GM21528 (cell line): ENCODE results near the gene WDFY1.

Experiments
- ATAC-seq: cut with Tn5 transposase; IDR thresholded peaks from one replicate; pipeline ENCODE4 v1.9.1; 2021; ENCODE audit warnings: mild to moderate bottlenecking, moderate library complexity; ENCODE audit not compliant: unreplicated experiment, low FRiP score

Gene WDFY1

GRCh38 chr2:223930103-223930976 lies 14.8 kb downstream of the WDFY1 start:
- ATAC-seq = no peak

GRCh38 chr2:223929571-223930102 lies 15.5 kb downstream of the WDFY1 start:
- no peak for ATAC-seq

GRCh38 chr2:223928113-223929006 lies 16.8 kb downstream of the WDFY1 start:
- ATAC-seq = no peak

GRCh38 chr2:223925106-223925505 lies 20.0 kb downstream of the WDFY1 start:
- ATAC-seq = no peak

DNA sequence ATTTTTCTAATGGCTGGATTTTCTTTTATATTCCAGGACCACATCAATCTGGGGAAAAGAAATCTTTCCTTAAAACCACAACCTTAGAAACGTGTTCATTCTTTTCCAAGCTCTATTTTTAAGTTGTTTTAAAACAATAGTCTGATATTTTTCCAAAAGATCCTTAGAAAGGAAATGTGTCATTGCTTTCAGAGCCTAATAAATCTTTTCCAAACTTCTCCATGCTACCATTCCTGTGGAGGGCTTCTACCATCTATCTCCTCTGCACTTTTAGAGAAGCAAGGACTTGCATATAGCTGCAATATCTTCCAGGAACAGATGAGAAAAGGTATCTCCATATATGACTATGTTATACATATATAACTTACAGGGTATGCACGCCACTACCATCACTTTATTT lies 21.2 kb downstream of the WDFY1 start:
- no peak for ATAC-seq

- ATAC-seq = no peak
Measured at GRCh38 chr2:223922308-223922707, 22.8 kb downstream of the WDFY1 start.

DNA sequence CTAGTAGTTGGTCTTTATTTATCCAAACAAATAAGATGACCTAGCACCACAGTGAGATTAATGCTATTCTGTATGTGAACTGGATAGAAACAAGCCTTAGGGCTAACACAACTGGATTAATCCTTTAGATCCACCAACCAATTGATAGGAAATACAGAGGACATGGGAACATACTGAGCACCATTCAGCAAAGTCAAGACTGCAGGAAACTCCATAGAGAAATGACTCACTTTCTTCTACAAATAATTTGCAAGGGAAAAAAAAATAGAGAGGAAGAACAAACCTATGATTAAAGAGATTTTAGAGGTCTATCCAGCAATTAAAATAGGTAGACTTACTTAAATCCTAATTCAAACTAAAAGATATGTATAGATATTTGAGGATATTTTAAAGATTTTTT lies 23.9 kb downstream of the WDFY1 start:
- ATAC-seq = no peak

DNA sequence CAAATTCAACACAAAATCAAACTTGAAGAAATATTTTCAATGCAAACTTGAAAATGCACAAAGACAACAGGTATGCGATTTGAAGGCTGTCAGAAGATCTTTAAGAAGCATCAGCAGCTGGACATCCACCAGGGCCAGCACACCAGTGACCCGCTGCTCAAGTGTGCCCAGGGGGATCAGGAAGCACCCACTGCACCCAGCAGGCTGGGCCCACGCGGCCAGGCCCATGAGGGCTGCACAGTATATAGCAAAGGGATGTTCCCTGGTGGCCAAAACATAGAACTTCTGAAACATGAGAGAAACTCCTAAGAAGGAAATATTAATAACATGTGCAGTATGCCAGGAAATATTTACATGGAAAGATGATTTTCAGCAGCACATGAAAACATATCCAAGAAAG lies 25.0 kb downstream of the WDFY1 start:
- ATAC-seq = no peak

DNA sequence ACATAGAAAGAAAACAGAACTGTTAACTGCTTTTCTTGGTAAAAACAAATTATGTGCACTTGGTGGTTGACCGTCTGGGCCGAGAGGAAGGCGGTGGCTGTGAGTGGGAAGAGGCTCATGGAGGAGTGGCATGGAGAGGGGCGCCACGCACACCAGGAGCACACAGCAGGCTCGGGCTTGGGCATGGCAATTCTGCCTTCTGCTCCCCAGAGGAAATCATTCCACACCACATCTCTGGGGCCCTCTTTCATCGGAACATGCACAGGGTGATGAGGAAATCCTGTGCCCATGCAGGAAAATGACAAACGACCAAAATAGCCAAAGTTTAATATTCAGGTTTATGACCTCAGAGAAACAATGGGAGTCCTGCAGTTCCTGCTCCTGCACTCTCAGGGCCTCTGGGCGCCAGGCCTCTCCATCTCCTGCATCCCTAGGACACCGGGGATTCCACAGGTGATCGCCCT lies 26.4 kb downstream of the WDFY1 start:
- ATAC-seq = no peak

DNA sequence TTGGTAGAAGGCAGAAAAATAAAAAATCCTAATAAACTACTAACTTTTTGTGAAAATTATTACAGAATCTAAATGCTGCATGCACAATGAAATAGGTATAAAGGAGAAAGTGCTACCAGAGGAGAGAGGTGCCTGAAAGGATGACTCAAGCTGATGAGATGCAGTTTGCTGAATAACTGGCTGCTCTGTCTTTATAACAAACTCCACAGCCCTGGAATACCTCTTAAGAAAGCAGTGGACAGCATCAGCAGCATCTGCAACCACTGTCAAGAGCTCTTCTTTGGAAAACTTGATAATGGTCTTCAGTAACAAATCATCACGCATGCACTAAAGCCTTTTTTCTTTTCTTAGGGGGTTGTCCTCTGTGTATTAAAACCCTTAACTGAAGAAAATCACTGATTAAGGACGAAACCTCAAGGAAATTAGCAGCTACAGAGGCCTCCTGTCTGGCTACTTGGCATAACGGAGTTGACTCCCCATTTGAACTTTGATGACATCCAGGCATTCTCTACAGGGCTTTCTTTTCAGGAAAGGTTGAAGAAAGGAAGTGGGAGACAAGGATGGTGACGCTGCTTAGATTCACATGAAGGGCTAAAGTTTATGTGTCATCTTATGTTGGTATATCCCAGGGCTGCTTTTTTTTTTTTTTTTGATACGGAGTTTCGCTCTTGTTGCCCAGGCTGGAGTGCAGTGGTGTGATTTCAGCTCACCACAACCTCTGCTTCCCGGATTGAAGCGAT lies 28.8 kb downstream of the WDFY1 start:
- no peak for ATAC-seq

DNA sequence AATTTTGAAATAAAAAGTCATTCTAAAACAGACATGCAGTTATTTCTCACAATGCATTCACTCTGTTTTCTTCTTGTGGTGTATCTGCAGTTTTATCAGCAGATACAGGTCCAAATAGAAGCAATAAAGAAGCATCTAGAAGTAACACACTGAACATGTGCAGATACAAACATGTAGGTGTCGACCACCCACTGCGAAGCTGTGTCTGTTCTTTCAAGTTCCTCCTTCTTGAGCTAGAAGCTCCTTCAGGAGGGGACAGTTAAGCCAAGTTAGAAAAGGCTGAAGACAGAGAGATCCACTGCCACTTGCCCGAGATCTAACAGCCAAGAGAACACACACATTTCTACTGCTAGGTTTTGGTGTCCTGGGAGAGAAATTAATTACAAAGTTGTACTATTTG lies 30.1 kb downstream of the WDFY1 start:
- ATAC-seq = no peak

DNA sequence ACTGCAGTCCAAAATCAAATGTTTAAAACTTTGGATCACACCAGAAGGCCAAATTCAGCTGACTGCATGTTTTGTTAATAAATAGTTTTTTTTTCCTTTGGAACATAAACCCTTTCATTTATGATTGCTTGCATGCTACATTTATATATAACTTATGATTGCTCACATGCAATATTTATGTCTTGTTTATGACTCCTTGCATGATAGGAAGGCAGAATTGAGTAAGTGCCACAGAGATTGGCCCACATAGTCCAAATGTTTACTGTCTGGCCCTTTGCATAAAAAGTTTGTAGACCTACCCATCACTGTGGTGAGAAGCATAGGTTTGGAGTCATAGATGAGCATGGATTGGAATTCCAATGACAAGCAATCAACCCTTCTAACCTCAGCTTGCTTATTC lies 30.8 kb downstream of the WDFY1 start:
- no peak for ATAC-seq

DNA sequence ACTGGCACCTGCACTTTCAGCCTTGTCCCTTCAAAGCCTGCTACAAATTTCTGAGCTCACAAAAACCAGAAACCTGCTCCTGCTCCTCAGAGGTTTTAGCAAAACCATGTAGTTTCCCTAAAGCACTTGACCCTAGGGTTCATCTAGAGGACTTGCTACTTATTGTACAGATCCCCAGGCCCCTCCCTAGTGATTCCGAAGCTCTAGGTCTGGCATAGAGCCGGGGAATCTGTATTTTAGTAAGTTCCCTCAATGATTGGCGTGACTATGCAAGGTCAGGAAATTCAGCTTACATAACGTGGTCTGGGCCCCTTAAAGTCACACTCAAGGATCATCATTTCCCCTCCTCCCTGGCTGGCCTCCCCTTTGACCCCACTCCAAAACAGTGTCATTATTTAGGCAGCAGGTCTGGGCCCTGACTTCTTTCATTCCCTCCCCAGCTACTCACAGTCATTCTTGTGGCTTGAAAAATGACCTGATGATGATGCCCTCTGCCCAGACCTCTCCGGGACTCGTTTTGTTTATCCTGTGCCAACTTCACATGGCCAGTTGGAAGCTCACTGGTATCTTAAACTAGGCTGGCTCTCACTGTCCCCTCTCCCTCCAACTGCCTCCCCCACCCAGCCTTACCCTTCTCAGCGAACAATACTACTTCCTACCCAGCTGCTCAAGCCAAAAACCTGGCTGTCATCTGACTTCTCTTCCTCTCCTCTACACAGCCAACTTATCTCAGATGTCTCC lies 36.0 kb downstream of the WDFY1 start:
- ATAC-seq = no peak

DNA sequence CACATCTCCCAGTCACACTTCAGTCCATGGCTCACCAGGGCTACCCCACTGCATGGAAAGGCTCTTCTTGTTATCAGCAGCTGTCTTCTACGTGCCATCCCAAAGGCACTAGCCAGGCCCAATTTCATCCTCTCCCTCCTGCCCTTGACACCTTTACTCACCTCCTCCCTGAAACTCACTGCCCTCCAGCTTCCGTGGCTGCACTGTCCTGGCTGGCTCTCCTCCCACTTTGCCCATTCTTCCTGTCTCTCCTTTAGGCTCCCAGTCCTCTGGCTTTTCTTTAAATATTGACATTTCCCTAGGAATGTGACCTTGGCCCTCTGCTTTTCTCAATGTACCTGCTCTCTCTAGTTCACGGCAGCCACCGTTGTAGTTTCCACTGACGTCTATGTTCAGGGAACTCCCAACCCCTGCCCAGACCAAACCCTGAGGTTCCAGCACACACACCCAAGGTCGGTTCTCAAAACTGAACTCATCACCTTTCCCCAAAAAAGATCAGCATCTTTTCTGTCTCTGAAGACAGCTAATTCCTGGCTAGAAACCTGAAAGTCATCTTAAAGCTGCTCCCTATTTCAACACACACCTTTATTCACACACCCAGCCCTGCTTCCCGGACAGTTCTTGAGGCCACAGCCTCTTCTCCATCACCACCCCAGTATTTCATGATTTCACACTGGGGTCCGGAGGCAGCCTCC lies 36.7 kb downstream of the WDFY1 start:
- no peak for ATAC-seq

- no peak for ATAC-seq
Measured at GRCh38 chr2:223905996-223906395, 39.1 kb downstream of the WDFY1 start.

- no peak for ATAC-seq
Measured at GRCh38 chr2:223901854-223902253, 43.3 kb downstream of the WDFY1 start.

DNA sequence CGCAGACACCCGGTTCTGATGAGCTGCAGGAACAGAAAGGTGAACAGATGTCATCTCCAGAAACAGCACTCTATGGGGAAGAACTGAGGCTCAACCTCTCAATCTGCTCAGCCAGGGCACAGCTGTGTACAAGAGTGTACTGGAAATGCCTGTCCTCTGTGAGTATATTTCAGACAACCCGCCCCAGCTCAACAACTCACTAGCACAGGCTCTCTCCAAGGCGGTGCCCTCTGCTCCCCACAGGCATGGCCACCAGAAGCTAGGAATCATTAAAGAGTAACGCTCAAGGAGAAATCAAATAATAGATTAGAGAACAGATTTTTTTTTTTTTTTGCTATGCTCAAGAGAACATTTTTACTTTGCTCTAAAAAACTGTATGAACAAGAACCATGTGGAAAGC lies 43.8 kb downstream of the WDFY1 start:
- ATAC-seq = no peak

- ATAC-seq = no peak
Measured at GRCh38 chr2:223900531-223900930, 44.6 kb downstream of the WDFY1 start.

DNA sequence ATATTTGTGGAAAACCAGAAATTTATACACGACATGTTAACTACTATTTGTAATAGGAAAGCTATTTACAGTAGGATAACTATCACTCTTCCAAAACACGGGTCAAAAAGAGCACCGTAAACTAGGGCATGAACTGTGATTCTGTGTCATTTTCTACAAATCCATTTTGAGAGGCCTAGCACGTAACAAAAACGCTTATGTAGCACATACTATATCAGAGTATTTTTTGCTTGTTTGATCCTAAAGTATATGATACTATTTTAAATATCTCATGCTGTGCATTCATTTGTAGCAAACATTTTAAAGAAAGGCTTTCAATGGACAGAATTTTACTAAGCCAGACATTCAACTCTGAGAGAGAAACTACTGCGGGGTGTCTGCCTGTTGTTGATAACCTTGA lies 45.1 kb downstream of the WDFY1 start:
- ATAC-seq = no peak
